ENCODE data around the gene KIRREL3.

The KIRREL3 gene

GRCh38 chr11:126462422-126462821 is 538.1 kb downstream of the KIRREL3 start:
- no peak for TF ChIP-seq CTCF (IDR thresholded peaks at IDR 0.05; ENCODE audit: borderline replicate concordance, insufficient read depth, low read depth, low read length)
- H3K4me3 ChIP-seq (ENCODE audit: low read depth, low read length), result no peak overlapping the region

GRCh38 chr11:126461996-126462395 is 538.6 kb downstream of the KIRREL3 start:
- H3K4me3 ChIP-seq (ENCODE audit: low read depth, low read length), result no peak overlapping the region
- no peak for TF ChIP-seq CTCF (IDR thresholded peaks at IDR 0.05; ENCODE audit: borderline replicate concordance, insufficient read depth, low read depth, low read length)

- no peak overlapping the region for H3K4me3 ChIP-seq (ENCODE audit: low read depth, low read length)
- no peak for TF ChIP-seq CTCF (IDR thresholded peaks at IDR 0.05; ENCODE audit: borderline replicate concordance, insufficient read depth, low read depth, low read length)
Observed at GRCh38 chr11:126461096-126461440, 539.5 kb downstream of the KIRREL3 start.

GRCh38 chr11:126460417-126461095 is 540.0 kb downstream of the KIRREL3 start:
- no peak for TF ChIP-seq CTCF (IDR thresholded peaks at IDR 0.05; ENCODE audit: borderline replicate concordance, insufficient read depth, low read depth, low read length)
- H3K4me3 ChIP-seq (ENCODE audit: low read depth, low read length), result no peak overlapping the region

GRCh38 chr11:126459691-126460281 is 540.8 kb downstream of the KIRREL3 start:
- H3K4me3 ChIP-seq (ENCODE audit: low read depth, low read length), result no peak overlapping the region
- TF ChIP-seq CTCF (IDR thresholded peaks at IDR 0.05; ENCODE audit: borderline replicate concordance, insufficient read depth, low read depth, low read length), result no peak

- H3K4me3 ChIP-seq (ENCODE audit: low read depth, low read length), result no peak overlapping the region
Observed at GRCh38 chr11:126457817-126458216, 542.8 kb downstream of the KIRREL3 start.

More at GRCh38 chr11:126457817-126458216, 542.8 kb downstream of the KIRREL3 start:
- no peak for TF ChIP-seq CTCF (IDR thresholded peaks at IDR 0.05; ENCODE audit: borderline replicate concordance, insufficient read depth, low read depth, low read length)

Measured in GM12875 (cell line).